Transverse colon (tissue), 4 donors: ENCODE measurements around the gene GRXCR2.

Experiments used
- CTCF ChIP-seq, 5 experiments: fragments of 200-600 bp in 3 of 5; fragments of 450-650 bp in 2 of 5; sonication (generic) in 3 of 5; IDR thresholded peaks; 1 replicate in 2 of 5; 2 replicates in 3 of 5; pipeline ENCODE4 v1.5.1; 2016 to 2017; ENCODE audit warnings: antibody characterized with exemption in 5 of 5, inconsistent platforms in 3 of 5, mild to moderate bottlenecking in 2 of 5, moderate library complexity in 1 of 5
- EP300 ChIP-seq: sonication (generic); formaldehyde crosslinking; IDR thresholded peaks from one replicate; pipeline ENCODE4 v1.6.1; 2017; ENCODE audit warnings: antibody characterized with exemption, low read depth
- POLR2A ChIP-seq: fragments of 450-650 bp; IDR thresholded peaks from one replicate; pipeline ENCODE4 v1.6.1; 2016; ENCODE audit warnings: antibody characterized with exemption, mild to moderate bottlenecking, moderate library complexity
- POLR2AphosphoS5 ChIP-seq, 3 donors: sonication (generic); formaldehyde crosslinking; IDR thresholded peaks; one replicate each; pipeline ENCODE4 v1.6.1; 2016; ENCODE audit warnings: antibody characterized with exemption in 3 of 3

GRCh38 chr5:145919413-145919812 is 46.6 kb upstream of the GRXCR2 start:
- TF ChIP-seq POLR2A = no peak
- no peak for TF ChIP-seq CTCF (IDR thresholded peaks at IDR 0.05)
- TF ChIP-seq POLR2AphosphoS5 (IDR thresholded peaks at IDR 0.05) = no peak
- TF ChIP-seq EP300 = no peak
